SU-DHL-6 (cell line): ENCODE results near the gene CTDSP1.

ENCODE experiments used
- H2AFZ ChIP-seq: fragments of 200-600 bp; sonication (generic); 2 replicates; pipeline ENCODE4 v1.6.1; 2014; ENCODE audit warnings: low read depth, mild to moderate bottlenecking, moderate library complexity, mixed read lengths, antibody characterized with exemption, low read length; ENCODE audit not compliant: severe bottlenecking
- H3F3A ChIP-seq: fragments of 200-600 bp; shearing (Covaris generic); 2 replicates; pipeline ENCODE4 v1.6.0; 2016; ENCODE audit warnings: antibody characterized with exemption, mild to moderate bottlenecking; ENCODE audit not compliant: insufficient read depth
- H3K27ac ChIP-seq: fragments of 200-600 bp; sonication (generic); 2 replicates; pipeline ENCODE4 v1.5.1; 2016; ENCODE audit warnings: low read depth, mild to moderate bottlenecking, low read length, moderate library complexity, mixed read lengths
- H3K27me3 ChIP-seq: fragments of 200-600 bp; sonication (generic), shearing (Covaris generic); 2 replicates; pipeline ENCODE4 v1.6.0; 2014; ENCODE audit warnings: mild to moderate bottlenecking, low read length
- H3K36me3 ChIP-seq: fragments of 200-600 bp; sonication (generic); 2 replicates; pipeline ENCODE4 v1.6.1; 2014; ENCODE audit warnings: mild to moderate bottlenecking, low read length, mixed read lengths
- H3K4me2 ChIP-seq: fragments of 300-600, 200-600 bp; shearing (Covaris generic), sonication (generic); 2 replicates; pipeline ENCODE4 v1.6.0; 2014; ENCODE audit warnings: low read length, low read depth, mild to moderate bottlenecking; ENCODE audit not compliant: poor library complexity, severe bottlenecking
- H3K4me3 ChIP-seq: fragments of 200-600 bp; sonication (generic); 2 replicates; pipeline ENCODE4 v1.5.1; 2014; ENCODE audit warnings: antibody characterized with exemption, low read length, mild to moderate bottlenecking, mixed read lengths; ENCODE audit not compliant: insufficient read depth, poor library complexity, severe bottlenecking
- H3K79me2 ChIP-seq: fragments of 200-600 bp; sonication (generic); 2 replicates; pipeline ENCODE4 v1.6.1; 2014; ENCODE audit warnings: mild to moderate bottlenecking, low read length, moderate library complexity; ENCODE audit not compliant: insufficient read depth
- H3K9ac ChIP-seq: fragments of 200-600 bp; sonication (generic); 2 replicates; pipeline ENCODE4 v1.7.0; 2014; ENCODE audit warnings: mild to moderate bottlenecking, low read length
- H3K9me2 ChIP-seq: fragments of 200-600 bp; sonication (generic); replicated peaks from 2 replicates; pipeline ENCODE4 v1.6.1; 2014; ENCODE audit warnings: low read length; ENCODE audit not compliant: insufficient read depth
- H3K9me3 ChIP-seq: fragments of 200-600 bp; sonication (generic); 2 replicates; pipeline ENCODE4 v1.6.1; 2014; ENCODE audit warnings: low read length, mixed read lengths; ENCODE audit not compliant: insufficient read depth
- H4K20me1 ChIP-seq: fragments of 200-600 bp; sonication (generic); 2 replicates; pipeline ENCODE4 v1.6.1; 2014; ENCODE audit warnings: low read depth, mild to moderate bottlenecking, antibody characterized with exemption, low read length, moderate library complexity, mixed read lengths
- CTCF ChIP-seq: fragments of 200-600 bp; sonication (generic); IDR thresholded peaks from one replicate; pipeline ENCODE4 v1.5.1; 2017; ENCODE audit warnings: antibody characterized with exemption, mild to moderate bottlenecking, low read length, moderate library complexity; ENCODE audit not compliant: insufficient read depth, poor library complexity, severe bottlenecking
- EZH2phosphoT487 ChIP-seq: fragments of 200-600 bp; sonication (generic), shearing (Covaris generic); conservative IDR thresholded peaks from 2 replicates; pipeline ENCODE4 v1.6.1; 2018; ENCODE audit warnings: mild to moderate bottlenecking, antibody characterized with exemption, low read length, moderate library complexity, mixed read lengths

CTDSP1 gene

GRCh38 chr2:218394298-218395089 is 5.2 kb upstream of the CTDSP1 start:
- TF ChIP-seq CTCF: no peak
- no peak for TF ChIP-seq EZH2phosphoT487
- Histone ChIP-seq H4K20me1 (no peaks in the 10 kb centered on the region), H3K9me2 (no peaks in the 10 kb centered on the region), H3K27me3 (no peaks in the 10 kb centered on the region), H3K79me2 (no peaks in the 10 kb centered on the region), H3K4me2 (no peak overlapping the region), H3K9me3 (no peaks in the 10 kb centered on the region), H3K9ac (no peak overlapping the region), H2AFZ (no peak overlapping the region), H3K36me3 (no peaks in the 10 kb centered on the region), H3F3A (no peaks in the 10 kb centered on the region), H3K4me3 (no peak overlapping the region), H3K27ac (no peak overlapping the region)

GRCh38 chr2:218395090-218395444 is 4.6 kb upstream of the CTDSP1 start:
- no peaks in the 10 kb centered on the region for H3K9me3 ChIP-seq
- no peak overlapping the region for H3K4me3 ChIP-seq
- H3F3A ChIP-seq: no peaks in the 10 kb centered on the region
- H3K27me3 ChIP-seq: no peaks in the 10 kb centered on the region
- no peak overlapping the region for H2AFZ ChIP-seq
- TF ChIP-seq CTCF (no peak), EZH2phosphoT487 (no peak)
- peaks cover 1% of the 10 kb centered on the region; the same call in 1 of the 2 replicates for H3K79me2 ChIP-seq
- H4K20me1 ChIP-seq: no peaks in the 10 kb centered on the region
- no peaks in the 10 kb centered on the region for H3K9me2 ChIP-seq
- H3K27ac ChIP-seq: no peak overlapping the region
- H3K4me2 ChIP-seq: no peak overlapping the region
- H3K9ac ChIP-seq: no peak overlapping the region
- no peaks in the 10 kb centered on the region for H3K36me3 ChIP-seq

- no peaks in the 10 kb centered on the region for H3K9me3 ChIP-seq
- no peaks in the 10 kb centered on the region for H3K9me2 ChIP-seq
- H3K4me3 ChIP-seq: peak overlapping the region; percentile 30
- H3K27me3 ChIP-seq: no peaks in the 10 kb centered on the region
- H2AFZ ChIP-seq: peak overlapping the region; percentile 98
- no peaks in the 10 kb centered on the region for H3F3A ChIP-seq
- no peaks in the 10 kb centered on the region for H4K20me1 ChIP-seq
- H3K9ac ChIP-seq: peak overlapping the region; percentile 64
- H3K36me3 ChIP-seq: no peaks in the 10 kb centered on the region
- H3K79me2 ChIP-seq: peaks cover 5% of the 10 kb centered on the region; the same call in 1 of the 2 replicates
- H3K27ac ChIP-seq: no peak overlapping the region
- TF ChIP-seq CTCF (no peak), EZH2phosphoT487 (no peak)
- peak overlapping the region; percentile 71 for H3K4me2 ChIP-seq
These were observed 4.2 kb upstream of the CTDSP1 start for GRCh38 chr2:218395456-218395825.
